ENCODE results near the gene HSDL1. TPM values are rescaled to one million over a fixed set of nuclear protein-coding genes. Genes with fewer than 3 reads are reported as not detected.

The HSDL1 gene
- total and polyA plus RNA-seq, 2 experiments from 2014 or later, result 10.8 to 17.0 TPM

GRCh38 chr16:84087001-84087400, 58.0 kb downstream of the HSDL1 start:
- TF ChIP-seq EZH2 (IDR thresholded peaks at IDR 0.05; ENCODE audit: insufficient read depth, poor library complexity, severe bottlenecking) (no peak), EZH2phosphoT487 (IDR thresholded peaks at IDR 0.05; ENCODE audit: insufficient read depth, low read depth) (no peak)
- Histone ChIP-seq H3K9me2 (ENCODE audit: insufficient read depth) (no peaks in the 10 kb centered on the region), H3K9me3 (ENCODE audit: low read depth) (no peaks in the 10 kb centered on the region), H3K9ac (no peak overlapping the region), H3K27me3 (replicated peaks; ENCODE audit: insufficient read depth) (no peaks in the 10 kb centered on the region), H3K4me3 (no peak overlapping the region), H3K4me2 (ENCODE audit: unreplicated experiment) (no peak overlapping the region), H3F3A (ENCODE audit: insufficient read depth) (no peaks in the 10 kb centered on the region), H4K20me1 (ENCODE audit: insufficient read depth) (no peaks in the 10 kb centered on the region; the same call in 1 of the 2 replicates), H3K4me1 (ENCODE audit: insufficient read depth) (no peaks in the 10 kb centered on the region), H3K79me2 (ENCODE audit: insufficient read depth) (no peaks in the 10 kb centered on the region), H3K27ac (no peak overlapping the region), H3K36me3 (ENCODE audit: low read depth) (peaks cover 41% of the 10 kb centered on the region), H2AFZ (no peak overlapping the region)
- in situ Hi-C loops (cut with MboI), result no loop called here
- no peak for DNase-seq
- 78 to 87% methylated on average over 12 of the region's 12 CpGs for WGBS, 2 experiments (ENCODE audit: low coverage in 1 of 2, low lambda C conversion rate in 2 of 2, missing lambda C conversion rate in 2 of 2)

DNA sequence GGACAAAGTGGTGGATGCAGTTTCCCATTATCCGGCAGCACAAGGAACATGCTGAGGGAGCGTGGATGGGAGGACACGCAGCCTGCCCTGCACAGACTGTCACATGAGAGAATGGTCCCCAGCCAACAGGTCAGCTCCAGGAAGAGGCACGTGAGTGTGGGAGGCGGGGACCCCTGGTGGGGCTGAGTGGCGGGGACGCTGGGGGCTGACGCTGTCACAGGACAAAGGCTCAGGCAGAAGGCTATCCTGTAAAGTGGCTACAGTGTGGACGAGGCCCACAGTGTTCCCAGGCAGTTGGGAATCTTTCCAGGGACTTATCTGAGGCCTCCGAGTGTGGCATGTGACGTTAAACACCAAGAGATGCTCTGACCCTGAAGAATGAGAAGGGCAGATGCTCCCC, 58.6 kb downstream of the HSDL1 start:
- TF ChIP-seq EZH2 (IDR thresholded peaks at IDR 0.05; ENCODE audit: insufficient read depth, poor library complexity, severe bottlenecking) (no peak), EZH2phosphoT487 (IDR thresholded peaks at IDR 0.05; ENCODE audit: insufficient read depth, low read depth) (no peak)
- Histone ChIP-seq H3K36me3 (ENCODE audit: low read depth) (peaks cover 41% of the 10 kb centered on the region; the same call in 1 of the 2 replicates), H3K27ac (no peak overlapping the region), H3K27me3 (replicated peaks; ENCODE audit: insufficient read depth) (no peaks in the 10 kb centered on the region), H3K4me2 (ENCODE audit: unreplicated experiment) (no peak overlapping the region), H3K4me3 (no peak overlapping the region), H3K79me2 (ENCODE audit: insufficient read depth) (no peaks in the 10 kb centered on the region), H3K9ac (no peak overlapping the region), H3K9me2 (ENCODE audit: insufficient read depth) (no peaks in the 10 kb centered on the region), H3F3A (ENCODE audit: insufficient read depth) (no peaks in the 10 kb centered on the region), H4K20me1 (ENCODE audit: insufficient read depth) (no peaks in the 10 kb centered on the region; the same call in 1 of the 2 replicates), H3K9me3 (ENCODE audit: low read depth) (no peaks in the 10 kb centered on the region), H2AFZ (no peak overlapping the region), H3K4me1 (ENCODE audit: insufficient read depth) (no peaks in the 10 kb centered on the region)
- in situ Hi-C loops (cut with MboI), result no loop called here
- DNase-seq, result no peak
- WGBS, 2 experiments (ENCODE audit: low coverage in 1 of 2, low lambda C conversion rate in 2 of 2, missing lambda C conversion rate in 2 of 2), result 82 to 88% methylated on average over 10 to 11 of the region's 11 CpGs

DNA sequence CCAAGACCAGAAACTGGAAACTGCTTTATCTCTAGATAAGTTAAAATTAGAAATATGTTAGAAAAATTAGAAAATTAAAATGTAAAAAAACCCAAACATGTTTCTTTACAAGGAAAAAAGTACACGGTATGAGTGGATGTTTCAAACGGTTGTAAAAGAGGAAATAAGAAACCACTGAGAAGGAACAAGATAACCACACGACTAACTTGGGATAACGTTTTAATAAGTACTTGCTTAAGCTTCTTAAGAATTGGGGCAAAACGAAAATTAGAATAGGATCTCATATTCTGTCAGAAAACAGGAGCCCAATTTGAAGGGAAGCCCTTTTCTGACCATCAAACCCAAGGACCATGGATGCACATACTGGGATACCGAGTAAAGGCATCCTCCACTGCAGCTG, 59.2 kb downstream of the HSDL1 start:
- H3F3A ChIP-seq (ENCODE audit: insufficient read depth), result no peaks in the 10 kb centered on the region
- H4K20me1 ChIP-seq (ENCODE audit: insufficient read depth), result no peaks in the 10 kb centered on the region; the same call in 1 of the 2 replicates
- TF ChIP-seq EZH2phosphoT487 (IDR thresholded peaks at IDR 0.05; ENCODE audit: insufficient read depth, low read depth) (no peak), EZH2 (IDR thresholded peaks at IDR 0.05; ENCODE audit: insufficient read depth, poor library complexity, severe bottlenecking) (no peak)
- H3K36me3 ChIP-seq (ENCODE audit: low read depth), result peaks cover 45% of the 10 kb centered on the region; the same call in 1 of the 2 replicates
- H3K4me1 ChIP-seq (ENCODE audit: insufficient read depth), result no peaks in the 10 kb centered on the region
- H2AFZ ChIP-seq, result no peak overlapping the region
- H3K27ac ChIP-seq, result no peak overlapping the region
- no peaks in the 10 kb centered on the region for H3K9me2 ChIP-seq (ENCODE audit: insufficient read depth)
- no peak for DNase-seq
- 87 to 94% methylated on average over 6 of the region's 6 CpGs for WGBS, 2 experiments (ENCODE audit: low coverage in 1 of 2, low lambda C conversion rate in 2 of 2, missing lambda C conversion rate in 2 of 2)
- H3K27me3 ChIP-seq (replicated peaks; ENCODE audit: insufficient read depth), result no peaks in the 10 kb centered on the region
- H3K79me2 ChIP-seq (ENCODE audit: insufficient read depth), result no peaks in the 10 kb centered on the region
- in situ Hi-C loops (cut with MboI), result no loop called here
- H3K4me3 ChIP-seq, result no peak overlapping the region
- no peak overlapping the region for H3K4me2 ChIP-seq (ENCODE audit: unreplicated experiment)
- H3K9me3 ChIP-seq (ENCODE audit: low read depth), result no peaks in the 10 kb centered on the region
- no peak overlapping the region for H3K9ac ChIP-seq

- Histone ChIP-seq H3K9me2 (ENCODE audit: insufficient read depth) (no peaks in the 10 kb centered on the region), H3K27me3 (replicated peaks; ENCODE audit: insufficient read depth) (no peaks in the 10 kb centered on the region), H3K79me2 (ENCODE audit: insufficient read depth) (no peaks in the 10 kb centered on the region), H3K9ac (no peak overlapping the region), H3K9me3 (ENCODE audit: low read depth) (no peaks in the 10 kb centered on the region), H3K4me2 (ENCODE audit: unreplicated experiment) (no peak overlapping the region), H3K36me3 (ENCODE audit: low read depth) (peaks cover 44% of the 10 kb centered on the region; the same call in 1 of the 2 replicates), H4K20me1 (ENCODE audit: insufficient read depth) (no peaks in the 10 kb centered on the region; the same call in 1 of the 2 replicates), H3K27ac (no peak overlapping the region), H3F3A (ENCODE audit: insufficient read depth) (no peaks in the 10 kb centered on the region), H3K4me1 (ENCODE audit: insufficient read depth) (no peaks in the 10 kb centered on the region), H3K4me3 (no peak overlapping the region), H2AFZ (no peak overlapping the region)
- TF ChIP-seq EZH2phosphoT487 (IDR thresholded peaks at IDR 0.05; ENCODE audit: insufficient read depth, low read depth), result no peak
- TF ChIP-seq EZH2 (IDR thresholded peaks at IDR 0.05; ENCODE audit: insufficient read depth, poor library complexity, severe bottlenecking), result no peak
- in situ Hi-C loops (cut with MboI), result no loop called here
- WGBS, 2 experiments (ENCODE audit: low coverage in 1 of 2, low lambda C conversion rate in 2 of 2, missing lambda C conversion rate in 2 of 2), result 82 to 89% methylated on average over 8 of the region's 8 CpGs
- DNase-seq, result no peak
These were observed 59.7 kb downstream of the HSDL1 start for GRCh38 chr16:84085271-84085667.

Measured in GM23248 (cell line).